ENCODE data around the gene FSIP1.

- TF ChIP-seq EP300 (IDR thresholded peaks at IDR 0.05; ENCODE audit: low read depth) = peak; percentile 83
- TF ChIP-seq, protein P1, sequence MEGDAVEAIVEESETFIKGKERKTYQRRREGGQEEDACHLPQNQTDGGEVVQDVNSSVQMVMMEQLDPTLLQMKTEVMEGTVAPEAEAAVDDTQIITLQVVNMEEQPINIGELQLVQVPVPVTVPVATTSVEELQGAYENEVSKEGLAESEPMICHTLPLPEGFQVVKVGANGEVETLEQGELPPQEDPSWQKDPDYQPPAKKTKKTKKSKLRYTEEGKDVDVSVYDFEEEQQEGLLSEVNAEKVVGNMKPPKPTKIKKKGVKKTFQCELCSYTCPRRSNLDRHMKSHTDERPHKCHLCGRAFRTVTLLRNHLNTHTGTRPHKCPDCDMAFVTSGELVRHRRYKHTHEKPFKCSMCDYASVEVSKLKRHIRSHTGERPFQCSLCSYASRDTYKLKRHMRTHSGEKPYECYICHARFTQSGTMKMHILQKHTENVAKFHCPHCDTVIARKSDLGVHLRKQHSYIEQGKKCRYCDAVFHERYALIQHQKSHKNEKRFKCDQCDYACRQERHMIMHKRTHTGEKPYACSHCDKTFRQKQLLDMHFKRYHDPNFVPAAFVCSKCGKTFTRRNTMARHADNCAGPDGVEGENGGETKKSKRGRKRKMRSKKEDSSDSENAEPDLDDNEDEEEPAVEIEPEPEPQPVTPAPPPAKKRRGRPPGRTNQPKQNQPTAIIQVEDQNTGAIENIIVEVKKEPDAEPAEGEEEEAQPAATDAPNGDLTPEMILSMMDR (IDR thresholded peaks at IDR 0.05) = no peak
Measured at GRCh38 chr15:39828374-39828931, 45.8 kb upstream of the FSIP1 start.
